HFFc6 (cell line): ENCODE measurements around the gene SYNPO2. TPM values are rescaled to one million over a fixed set of nuclear protein-coding genes. Genes with fewer than 3 reads are reported as not detected.

Experiments used
- DNase-seq: peaks from one replicate; pipeline ENCODE4 v3.0.0-alpha.2; 2018
- H3K27ac Mint-ChIP-seq: 2 replicates; pipeline ENCODE4 v1.8.0; 2020; ENCODE audit warnings: mild to moderate bottlenecking, mixed read lengths
- H3K27me3 Mint-ChIP-seq: 2 replicates; pipeline ENCODE4 v1.8.0; 2021; ENCODE audit warnings: mild to moderate bottlenecking, moderate library complexity, mixed read lengths; ENCODE audit not compliant: insufficient read depth
- H3K36me3 Mint-ChIP-seq: 2 replicates; pipeline ENCODE4 v1.8.0; 2021; ENCODE audit warnings: low read depth, mixed read lengths
- H3K4me1 Mint-ChIP-seq: 2 replicates; pipeline ENCODE4 v1.8.0; 2020; ENCODE audit warnings: low read depth, mixed read lengths
- H3K4me3 Mint-ChIP-seq: 2 replicates; pipeline ENCODE4 v1.8.0; 2020; ENCODE audit warnings: mild to moderate bottlenecking, moderate library complexity, mixed read lengths
- H3K9me3 Mint-ChIP-seq: 2 replicates; pipeline ENCODE4 v1.8.0; 2020; ENCODE audit warnings: mild to moderate bottlenecking, mixed read lengths
- total RNA-seq, 6 experiments: library from RNA; stranded (reverse); fragmentation: NEBNext Ultra II Directional; extraction: Animal tissue kit (Norgen Biotek cat#: 25700); gene quantifications; 2 replicates in 1 of 6; 3 replicates in 5 of 6; pipeline ENCODE4 v1.2.3, GENCODE V29; 2021
- TF ChIP-seq, protein P1 (sequence below): fragments of 200-600 bp; sonication (generic); IDR thresholded peaks from 2 replicates; pipeline ENCODE4 v1.5.0; 2021; ENCODE audit warnings: antibody characterized with exemption, mild to moderate bottlenecking

Gene SYNPO2
- total RNA-seq, 6 experiments from 2014 or later = 11.6 to 36.7 (median 12.0) TPM

GRCh38 chr4:118953276-118953675 lies 64.6 kb downstream of the SYNPO2 start:
- DNase-seq = no peak
- H3K4me1 Mint-ChIP-seq = peaks cover 39% of the 10 kb centered on the region
- no peak overlapping the region for H3K4me3 Mint-ChIP-seq
- peaks cover 2% of the 10 kb centered on the region; the same call in 1 of the 2 replicates for H3K27me3 Mint-ChIP-seq
- TF ChIP-seq, protein P1, sequence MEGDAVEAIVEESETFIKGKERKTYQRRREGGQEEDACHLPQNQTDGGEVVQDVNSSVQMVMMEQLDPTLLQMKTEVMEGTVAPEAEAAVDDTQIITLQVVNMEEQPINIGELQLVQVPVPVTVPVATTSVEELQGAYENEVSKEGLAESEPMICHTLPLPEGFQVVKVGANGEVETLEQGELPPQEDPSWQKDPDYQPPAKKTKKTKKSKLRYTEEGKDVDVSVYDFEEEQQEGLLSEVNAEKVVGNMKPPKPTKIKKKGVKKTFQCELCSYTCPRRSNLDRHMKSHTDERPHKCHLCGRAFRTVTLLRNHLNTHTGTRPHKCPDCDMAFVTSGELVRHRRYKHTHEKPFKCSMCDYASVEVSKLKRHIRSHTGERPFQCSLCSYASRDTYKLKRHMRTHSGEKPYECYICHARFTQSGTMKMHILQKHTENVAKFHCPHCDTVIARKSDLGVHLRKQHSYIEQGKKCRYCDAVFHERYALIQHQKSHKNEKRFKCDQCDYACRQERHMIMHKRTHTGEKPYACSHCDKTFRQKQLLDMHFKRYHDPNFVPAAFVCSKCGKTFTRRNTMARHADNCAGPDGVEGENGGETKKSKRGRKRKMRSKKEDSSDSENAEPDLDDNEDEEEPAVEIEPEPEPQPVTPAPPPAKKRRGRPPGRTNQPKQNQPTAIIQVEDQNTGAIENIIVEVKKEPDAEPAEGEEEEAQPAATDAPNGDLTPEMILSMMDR = no peak
- H3K27ac Mint-ChIP-seq = no peak overlapping the region
- H3K36me3 Mint-ChIP-seq = no peaks in the 10 kb centered on the region
- H3K9me3 Mint-ChIP-seq = no peaks in the 10 kb centered on the region

GRCh38 chr4:118954246-118954645 lies 65.6 kb downstream of the SYNPO2 start:
- TF ChIP-seq, protein P1 = peak; percentile 58
- Mint-ChIP-seq H3K36me3 (no peaks in the 10 kb centered on the region), H3K27me3 (no peaks in the 10 kb centered on the region), H3K27ac (no peak overlapping the region), H3K4me3 (no peak overlapping the region), H3K9me3 (no peaks in the 10 kb centered on the region), H3K4me1 (peaks cover 35% of the 10 kb centered on the region)
- DNase-seq = peak; percentile 32

- TF ChIP-seq, protein P1 = no peak
- Mint-ChIP-seq H3K9me3 (no peaks in the 10 kb centered on the region), H3K27me3 (no peaks in the 10 kb centered on the region), H3K4me3 (peak overlapping the region; percentile 11), H3K36me3 (no peaks in the 10 kb centered on the region), H3K27ac (peak overlapping the region; percentile 22; the same call in 1 of the 2 replicates), H3K4me1 (peaks cover 35% of the 10 kb centered on the region)
- DNase-seq = peak; percentile 22
Measured at GRCh38 chr4:118955515-118955914, 66.9 kb downstream of the SYNPO2 start.

GRCh38 chr4:118957722-118958445 lies 69.2 kb downstream of the SYNPO2 start:
- TF ChIP-seq, protein P1 = no peak
- H3K9me3 Mint-ChIP-seq = no peaks in the 10 kb centered on the region
- no peak overlapping the region for H3K27ac Mint-ChIP-seq
- peaks cover 35% of the 10 kb centered on the region for H3K4me1 Mint-ChIP-seq
- H3K36me3 Mint-ChIP-seq = no peaks in the 10 kb centered on the region
- H3K27me3 Mint-ChIP-seq = no peaks in the 10 kb centered on the region
- no peak for DNase-seq
- no peak overlapping the region for H3K4me3 Mint-ChIP-seq

DNA sequence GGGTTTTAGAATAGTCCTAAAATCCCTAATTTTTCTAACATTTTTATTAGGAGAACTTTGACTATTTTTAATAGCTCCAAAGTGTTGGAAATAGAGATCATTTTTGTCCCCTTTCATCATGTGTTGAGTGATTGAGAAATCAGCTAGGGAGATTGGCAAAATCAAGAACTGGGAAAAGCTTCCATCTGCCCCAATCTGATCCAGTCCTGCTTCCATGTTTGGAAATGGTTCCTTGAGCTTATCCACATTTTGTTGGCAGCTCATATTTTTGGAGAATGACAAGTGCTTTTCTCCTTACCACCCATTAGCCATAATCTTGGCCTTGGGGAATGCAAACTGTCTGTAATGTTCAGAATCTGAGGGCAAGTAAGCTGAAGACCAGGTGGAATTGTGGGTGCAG lies 73.9 kb downstream of the SYNPO2 start:
- no peak for DNase-seq
- Mint-ChIP-seq H3K36me3 (no peaks in the 10 kb centered on the region), H3K4me3 (no peak overlapping the region), H3K4me1 (peaks cover 25% of the 10 kb centered on the region), H3K27me3 (no peaks in the 10 kb centered on the region), H3K27ac (no peak overlapping the region), H3K9me3 (no peaks in the 10 kb centered on the region)
- TF ChIP-seq, protein P1 = no peak
